WTC11 (cell line): Measurements from ENCODE around the gene ARHGAP15. TPM values are rescaled to one million over a fixed set of nuclear protein-coding genes. Genes with fewer than 3 reads are reported as not detected.

Source experiments
- ATAC-seq: fragments of 200-7000 bp; cut with Tn5 transposase; 2 replicates; pipeline ENCODE4 v1.10.0; 2021; ENCODE audit warnings: mild to moderate bottlenecking, moderate library complexity
- CTCF ChIA-PET: fragments of 300-600 bp; sonication (Branson Sonifier 250); formaldehyde crosslinking; loops from one replicate; lab custom pipeline; 2021; ENCODE audit warnings: antibody characterized with exemption; lab: Charles Lee
- POLR2A ChIA-PET: fragments of 350-600 bp; sonication (Branson Sonifier 250); formaldehyde crosslinking; loops from one replicate; lab custom pipeline; 2021; ENCODE audit warnings: antibody characterized with exemption; lab: Charles Lee
- DNase-seq: peaks from one replicate; pipeline ENCODE4 v3.0.0; 2021; ENCODE audit warnings: low spot score
- H3K27ac Mint-ChIP-seq: 2 replicates; pipeline ENCODE4 v1.8.0; 2021; ENCODE audit warnings: mixed read lengths
- H3K27me3 Mint-ChIP-seq: 2 replicates; pipeline ENCODE4 v1.8.0; 2021; ENCODE audit warnings: low read depth, mild to moderate bottlenecking, moderate library complexity, mixed read lengths
- H3K36me3 Mint-ChIP-seq: 2 replicates; pipeline ENCODE4 v1.8.0; 2021; ENCODE audit warnings: mixed read lengths
- H3K4me1 Mint-ChIP-seq: 2 replicates; pipeline ENCODE4 v1.8.0; 2022; ENCODE audit warnings: mixed read lengths
- H3K4me3 Mint-ChIP-seq: 2 replicates; pipeline ENCODE4 v1.8.0; 2021; ENCODE audit warnings: mild to moderate bottlenecking, moderate library complexity, mixed read lengths
- H3K9me3 Mint-ChIP-seq: 2 replicates; pipeline ENCODE4 v1.8.0; 2021; ENCODE audit warnings: mixed read lengths
- FOXK1 ChIP-seq: sonication (generic); formaldehyde crosslinking; IDR thresholded peaks from 2 replicates; pipeline ENCODE4 v1.8.0; 2022; ENCODE audit warnings: mild to moderate bottlenecking, moderate library complexity, missing genetic modification reagents
- GTF2I ChIP-seq: fragments of 250-450 bp; sonication (Bioruptor Pico); conservative IDR thresholded peaks from 2 replicates; pipeline ENCODE4 v1.4.0; 2021; ENCODE audit warnings: mild to moderate bottlenecking
- IRF2 ChIP-seq: sonication (generic); formaldehyde crosslinking; IDR thresholded peaks from 2 replicates; pipeline ENCODE4 v1.8.0; 2022; ENCODE audit warnings: low read depth, missing genetic modification reagents, borderline replicate concordance
- MYBL2 ChIP-seq: sonication (generic); formaldehyde crosslinking; IDR thresholded peaks from 2 replicates; pipeline ENCODE4 v1.8.1; 2023; ENCODE audit warnings: mild to moderate bottlenecking, moderate library complexity, missing genetic modification reagents
- SMAD3 ChIP-seq: sonication (generic); formaldehyde crosslinking; IDR thresholded peaks from 2 replicates; pipeline ENCODE4 v1.8.0; 2022; ENCODE audit warnings: missing genetic modification reagents, mild to moderate bottlenecking, borderline replicate concordance
- ZBTB21 ChIP-seq: sonication (generic); formaldehyde crosslinking; IDR thresholded peaks from 2 replicates; pipeline ENCODE4 v1.8.1; 2023; ENCODE audit warnings: mild to moderate bottlenecking, missing genetic modification reagents, borderline replicate concordance
- ZNF219 ChIP-seq: sonication (generic); formaldehyde crosslinking; IDR thresholded peaks from 2 replicates; pipeline ENCODE4 v1.8.0; 2023; ENCODE audit warnings: missing genetic modification reagents, mild to moderate bottlenecking, borderline replicate concordance
- ZNF317 ChIP-seq: sonication (generic); formaldehyde crosslinking; IDR thresholded peaks from 2 replicates; pipeline ENCODE4 v1.8.1; 2023; ENCODE audit warnings: low read depth, mild to moderate bottlenecking, moderate library complexity, missing genetic modification reagents, borderline replicate concordance
- ZNF416 ChIP-seq: fragments of 250-450 bp; sonication (Bioruptor Pico); IDR thresholded peaks from 2 replicates; pipeline ENCODE4 v1.9.0; 2021; ENCODE audit warnings: mild to moderate bottlenecking, inconsistent platforms
- ZNF671 ChIP-seq: fragments of 250-450 bp; sonication (Bioruptor Pico); IDR thresholded peaks from 2 replicates; pipeline ENCODE4 v1.8.0; 2021; ENCODE audit warnings: mild to moderate bottlenecking
- total RNA-seq: library from RNA; stranded (reverse); gene quantifications from 3 replicates; pipeline ENCODE4 v1.2.3, GENCODE V29; 2021
- TF ChIP-seq, protein P1 (sequence below): fragments of 250-450 bp; sonication (Bioruptor Pico); IDR thresholded peaks from 2 replicates; pipeline ENCODE4 v1.8.0; 2021; ENCODE audit warnings: mild to moderate bottlenecking
- TF ChIP-seq, protein P2 (sequence below): sonication (generic); formaldehyde crosslinking; IDR thresholded peaks from 2 replicates; pipeline ENCODE4 v1.8.0; 2022; ENCODE audit warnings: mild to moderate bottlenecking, missing genetic modification reagents
- TF ChIP-seq, protein P3 (sequence below): sonication (generic); formaldehyde crosslinking; IDR thresholded peaks from 2 replicates; pipeline ENCODE4 v1.8.0; 2022; ENCODE audit warnings: mild to moderate bottlenecking, missing genetic modification reagents
- TF ChIP-seq, protein P4 (sequence below): fragments of 200-600 bp; IDR thresholded peaks from 2 replicates; pipeline ENCODE4 v1.8.0; 2022; ENCODE audit warnings: antibody characterized with exemption
- TF ChIP-seq, protein P5 (sequence below): sonication (generic); formaldehyde crosslinking; IDR thresholded peaks from 2 replicates; pipeline ENCODE4 v1.8.1; 2023; ENCODE audit warnings: mild to moderate bottlenecking, moderate library complexity, missing genetic modification reagents
- TF ChIP-seq, protein P6 (sequence below): sonication (generic); formaldehyde crosslinking; conservative IDR thresholded peaks from 2 replicates; pipeline ENCODE4 v1.8.1; 2023; ENCODE audit warnings: mild to moderate bottlenecking, low read depth, missing genetic modification reagents, moderate library complexity

ARHGAP15 gene
- total RNA-seq, 1 experiment from 2014 or later: 0.28 TPM

DNA sequence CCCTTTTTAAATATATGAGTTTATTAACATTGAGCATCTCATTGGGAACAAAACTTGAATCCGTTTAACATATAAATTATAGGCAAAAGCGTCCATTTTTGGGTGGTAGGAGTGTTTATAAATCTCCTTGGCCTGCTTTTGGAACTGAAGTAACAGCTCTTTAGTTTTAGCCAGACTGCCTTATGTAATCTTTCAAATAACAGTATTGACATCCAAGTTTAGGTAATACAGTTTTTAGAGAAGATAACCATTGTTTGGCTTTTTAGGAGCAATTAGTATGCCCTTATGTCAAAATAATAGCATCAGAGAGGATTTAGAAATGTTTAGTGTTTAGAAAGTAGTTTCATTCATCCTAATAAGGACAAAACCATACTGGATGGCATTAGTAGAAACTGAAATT is 361.9 kb downstream of the ARHGAP15 start (continued):
- no peak for TF ChIP-seq MYBL2
- TF ChIP-seq, protein P1, sequence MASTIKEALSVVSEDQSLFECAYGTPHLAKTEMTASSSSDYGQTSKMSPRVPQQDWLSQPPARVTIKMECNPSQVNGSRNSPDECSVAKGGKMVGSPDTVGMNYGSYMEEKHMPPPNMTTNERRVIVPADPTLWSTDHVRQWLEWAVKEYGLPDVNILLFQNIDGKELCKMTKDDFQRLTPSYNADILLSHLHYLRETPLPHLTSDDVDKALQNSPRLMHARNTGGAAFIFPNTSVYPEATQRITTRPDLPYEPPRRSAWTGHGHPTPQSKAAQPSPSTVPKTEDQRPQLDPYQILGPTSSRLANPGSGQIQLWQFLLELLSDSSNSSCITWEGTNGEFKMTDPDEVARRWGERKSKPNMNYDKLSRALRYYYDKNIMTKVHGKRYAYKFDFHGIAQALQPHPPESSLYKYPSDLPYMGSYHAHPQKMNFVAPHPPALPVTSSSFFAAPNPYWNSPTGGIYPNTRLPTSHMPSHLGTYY: no peak

DNA sequence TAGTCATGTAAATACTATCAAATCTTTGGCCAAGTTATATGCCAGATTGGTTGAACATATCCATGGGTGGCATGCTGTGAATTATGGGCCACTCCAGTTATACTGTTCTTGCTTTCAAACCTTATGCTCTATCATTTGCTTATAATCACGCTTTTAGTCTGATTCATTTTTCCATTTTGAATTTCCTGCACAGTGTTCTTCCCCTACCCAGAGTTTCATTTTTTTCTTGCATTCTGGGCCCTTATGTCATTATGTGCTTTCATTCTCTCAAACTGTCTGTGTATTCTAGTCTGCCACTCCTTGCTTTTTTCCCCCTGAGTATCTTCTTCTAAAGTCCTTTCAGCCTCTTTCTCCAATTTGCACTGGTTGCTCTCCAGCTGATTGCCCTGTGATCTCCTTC is 364.1 kb downstream of the ARHGAP15 start:
- Mint-ChIP-seq H3K9me3 (peaks cover 22% of the 10 kb centered on the region), H3K27ac (no peak overlapping the region), H3K4me3 (no peak overlapping the region), H3K27me3 (no peaks in the 10 kb centered on the region), H3K4me1 (no peaks in the 10 kb centered on the region), H3K36me3 (peaks cover 3% of the 10 kb centered on the region; the same call in 1 of the 2 replicates)
- no peak for DNase-seq
- ATAC-seq: no peak
- no peak for TF ChIP-seq ZNF671 (CRISPR knock-in tag)
- TF ChIP-seq, protein P2, sequence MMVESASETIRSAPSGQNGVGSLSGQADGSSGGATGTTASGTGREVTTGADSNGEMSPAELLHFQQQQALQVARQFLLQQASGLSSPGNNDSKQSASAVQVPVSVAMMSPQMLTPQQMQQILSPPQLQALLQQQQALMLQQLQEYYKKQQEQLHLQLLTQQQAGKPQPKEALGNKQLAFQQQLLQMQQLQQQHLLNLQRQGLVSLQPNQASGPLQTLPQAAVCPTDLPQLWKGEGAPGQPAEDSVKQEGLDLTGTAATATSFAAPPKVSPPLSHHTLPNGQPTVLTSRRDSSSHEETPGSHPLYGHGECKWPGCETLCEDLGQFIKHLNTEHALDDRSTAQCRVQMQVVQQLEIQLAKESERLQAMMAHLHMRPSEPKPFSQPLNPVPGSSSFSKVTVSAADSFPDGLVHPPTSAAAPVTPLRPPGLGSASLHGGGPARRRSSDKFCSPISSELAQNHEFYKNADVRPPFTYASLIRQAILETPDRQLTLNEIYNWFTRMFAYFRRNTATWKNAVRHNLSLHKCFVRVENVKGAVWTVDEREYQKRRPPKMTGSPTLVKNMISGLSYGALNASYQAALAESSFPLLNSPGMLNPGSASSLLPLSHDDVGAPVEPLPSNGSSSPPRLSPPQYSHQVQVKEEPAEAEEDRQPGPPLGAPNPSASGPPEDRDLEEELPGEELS (CRISPR knock-in tag): no peak
- no peak for TF ChIP-seq ZBTB21 (CRISPR knock-in tag)
- TF ChIP-seq, protein P3, sequence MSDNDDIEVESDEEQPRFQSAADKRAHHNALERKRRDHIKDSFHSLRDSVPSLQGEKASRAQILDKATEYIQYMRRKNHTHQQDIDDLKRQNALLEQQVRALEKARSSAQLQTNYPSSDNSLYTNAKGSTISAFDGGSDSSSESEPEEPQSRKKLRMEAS (CRISPR knock-in tag): no peak
- TF ChIP-seq, protein P4, sequence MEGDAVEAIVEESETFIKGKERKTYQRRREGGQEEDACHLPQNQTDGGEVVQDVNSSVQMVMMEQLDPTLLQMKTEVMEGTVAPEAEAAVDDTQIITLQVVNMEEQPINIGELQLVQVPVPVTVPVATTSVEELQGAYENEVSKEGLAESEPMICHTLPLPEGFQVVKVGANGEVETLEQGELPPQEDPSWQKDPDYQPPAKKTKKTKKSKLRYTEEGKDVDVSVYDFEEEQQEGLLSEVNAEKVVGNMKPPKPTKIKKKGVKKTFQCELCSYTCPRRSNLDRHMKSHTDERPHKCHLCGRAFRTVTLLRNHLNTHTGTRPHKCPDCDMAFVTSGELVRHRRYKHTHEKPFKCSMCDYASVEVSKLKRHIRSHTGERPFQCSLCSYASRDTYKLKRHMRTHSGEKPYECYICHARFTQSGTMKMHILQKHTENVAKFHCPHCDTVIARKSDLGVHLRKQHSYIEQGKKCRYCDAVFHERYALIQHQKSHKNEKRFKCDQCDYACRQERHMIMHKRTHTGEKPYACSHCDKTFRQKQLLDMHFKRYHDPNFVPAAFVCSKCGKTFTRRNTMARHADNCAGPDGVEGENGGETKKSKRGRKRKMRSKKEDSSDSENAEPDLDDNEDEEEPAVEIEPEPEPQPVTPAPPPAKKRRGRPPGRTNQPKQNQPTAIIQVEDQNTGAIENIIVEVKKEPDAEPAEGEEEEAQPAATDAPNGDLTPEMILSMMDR: no peak
- TF ChIP-seq, protein P5, sequence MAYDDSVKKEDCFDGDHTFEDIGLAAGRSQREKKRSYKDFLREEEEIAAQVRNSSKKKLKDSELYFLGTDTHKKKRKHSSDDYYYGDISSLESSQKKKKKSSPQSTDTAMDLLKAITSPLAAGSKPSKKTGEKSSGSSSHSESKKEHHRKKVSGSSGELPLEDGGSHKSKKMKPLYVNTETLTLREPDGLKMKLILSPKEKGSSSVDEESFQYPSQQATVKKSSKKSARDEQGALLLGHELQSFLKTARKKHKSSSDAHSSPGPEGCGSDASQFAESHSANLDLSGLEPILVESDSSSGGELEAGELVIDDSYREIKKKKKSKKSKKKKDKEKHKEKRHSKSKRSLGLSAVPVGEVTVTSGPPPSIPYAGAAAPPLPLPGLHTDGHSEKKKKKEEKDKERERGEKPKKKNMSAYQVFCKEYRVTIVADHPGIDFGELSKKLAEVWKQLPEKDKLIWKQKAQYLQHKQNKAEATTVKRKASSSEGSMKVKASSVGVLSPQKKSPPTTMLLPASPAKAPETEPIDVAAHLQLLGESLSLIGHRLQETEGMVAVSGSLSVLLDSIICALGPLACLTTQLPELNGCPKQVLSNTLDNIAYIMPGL: no peak
- no peak for TF ChIP-seq ZNF317 (CRISPR knock-in tag)
- no peak for TF ChIP-seq GTF2I (CRISPR knock-in tag)
- TF ChIP-seq, protein P6, sequence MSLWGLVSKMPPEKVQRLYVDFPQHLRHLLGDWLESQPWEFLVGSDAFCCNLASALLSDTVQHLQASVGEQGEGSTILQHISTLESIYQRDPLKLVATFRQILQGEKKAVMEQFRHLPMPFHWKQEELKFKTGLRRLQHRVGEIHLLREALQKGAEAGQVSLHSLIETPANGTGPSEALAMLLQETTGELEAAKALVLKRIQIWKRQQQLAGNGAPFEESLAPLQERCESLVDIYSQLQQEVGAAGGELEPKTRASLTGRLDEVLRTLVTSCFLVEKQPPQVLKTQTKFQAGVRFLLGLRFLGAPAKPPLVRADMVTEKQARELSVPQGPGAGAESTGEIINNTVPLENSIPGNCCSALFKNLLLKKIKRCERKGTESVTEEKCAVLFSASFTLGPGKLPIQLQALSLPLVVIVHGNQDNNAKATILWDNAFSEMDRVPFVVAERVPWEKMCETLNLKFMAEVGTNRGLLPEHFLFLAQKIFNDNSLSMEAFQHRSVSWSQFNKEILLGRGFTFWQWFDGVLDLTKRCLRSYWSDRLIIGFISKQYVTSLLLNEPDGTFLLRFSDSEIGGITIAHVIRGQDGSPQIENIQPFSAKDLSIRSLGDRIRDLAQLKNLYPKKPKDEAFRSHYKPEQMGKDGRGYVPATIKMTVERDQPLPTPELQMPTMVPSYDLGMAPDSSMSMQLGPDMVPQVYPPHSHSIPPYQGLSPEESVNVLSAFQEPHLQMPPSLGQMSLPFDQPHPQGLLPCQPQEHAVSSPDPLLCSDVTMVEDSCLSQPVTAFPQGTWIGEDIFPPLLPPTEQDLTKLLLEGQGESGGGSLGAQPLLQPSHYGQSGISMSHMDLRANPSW (CRISPR knock-in tag): no peak
- TF ChIP-seq IRF2 (CRISPR knock-in tag): no peak
- no peak for TF ChIP-seq ZNF219 (CRISPR knock-in tag)
- no peak for TF ChIP-seq ZNF416
- no peak for TF ChIP-seq FOXK1 (CRISPR knock-in tag)
- no peak for TF ChIP-seq SMAD3 (CRISPR knock-in tag)
- ChIA-PET POLR2A (no interaction called here), CTCF (no interaction called here)
